ENCODE data around the gene POLQ.
"Not testable (repeated sequence)": the region's sequence is repeated elsewhere in the genome, so short reads cannot be mapped to it uniquely, and the experiment has no call there.

POLQ gene

DNA sequence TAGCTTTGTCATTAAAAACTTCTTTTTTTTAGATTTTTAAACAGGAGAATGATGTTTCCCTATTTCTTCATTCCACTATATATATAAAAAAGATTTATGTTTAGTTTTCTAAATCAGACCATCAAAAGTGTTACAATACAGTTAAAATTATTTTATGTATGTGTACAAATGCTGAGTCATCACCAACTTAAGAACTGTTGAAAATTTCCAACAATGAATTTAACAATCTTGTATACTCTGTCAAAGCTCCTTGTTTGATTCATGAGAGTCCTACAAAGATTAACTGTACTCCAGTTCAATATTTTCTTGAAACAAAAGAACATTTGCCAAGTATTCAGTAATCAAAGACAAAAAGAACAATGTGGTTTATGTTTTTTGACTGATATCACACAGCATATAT, 82.0 kb downstream of the POLQ start:
- DNase-seq (ENCODE audit: low spot score): no peak
- in situ Hi-C loops (cut with MboI; ENCODE audit: low pct_unique_long_range_greater_than_20kb, low sequenced_read_pairs, unreplicated experiment): no loop called here
- TF ChIP-seq, protein P1, sequence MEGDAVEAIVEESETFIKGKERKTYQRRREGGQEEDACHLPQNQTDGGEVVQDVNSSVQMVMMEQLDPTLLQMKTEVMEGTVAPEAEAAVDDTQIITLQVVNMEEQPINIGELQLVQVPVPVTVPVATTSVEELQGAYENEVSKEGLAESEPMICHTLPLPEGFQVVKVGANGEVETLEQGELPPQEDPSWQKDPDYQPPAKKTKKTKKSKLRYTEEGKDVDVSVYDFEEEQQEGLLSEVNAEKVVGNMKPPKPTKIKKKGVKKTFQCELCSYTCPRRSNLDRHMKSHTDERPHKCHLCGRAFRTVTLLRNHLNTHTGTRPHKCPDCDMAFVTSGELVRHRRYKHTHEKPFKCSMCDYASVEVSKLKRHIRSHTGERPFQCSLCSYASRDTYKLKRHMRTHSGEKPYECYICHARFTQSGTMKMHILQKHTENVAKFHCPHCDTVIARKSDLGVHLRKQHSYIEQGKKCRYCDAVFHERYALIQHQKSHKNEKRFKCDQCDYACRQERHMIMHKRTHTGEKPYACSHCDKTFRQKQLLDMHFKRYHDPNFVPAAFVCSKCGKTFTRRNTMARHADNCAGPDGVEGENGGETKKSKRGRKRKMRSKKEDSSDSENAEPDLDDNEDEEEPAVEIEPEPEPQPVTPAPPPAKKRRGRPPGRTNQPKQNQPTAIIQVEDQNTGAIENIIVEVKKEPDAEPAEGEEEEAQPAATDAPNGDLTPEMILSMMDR (IDR thresholded peaks at IDR 0.05; ENCODE audit: extremely low read depth, insufficient read depth, missing control alignments): no peak

DNA sequence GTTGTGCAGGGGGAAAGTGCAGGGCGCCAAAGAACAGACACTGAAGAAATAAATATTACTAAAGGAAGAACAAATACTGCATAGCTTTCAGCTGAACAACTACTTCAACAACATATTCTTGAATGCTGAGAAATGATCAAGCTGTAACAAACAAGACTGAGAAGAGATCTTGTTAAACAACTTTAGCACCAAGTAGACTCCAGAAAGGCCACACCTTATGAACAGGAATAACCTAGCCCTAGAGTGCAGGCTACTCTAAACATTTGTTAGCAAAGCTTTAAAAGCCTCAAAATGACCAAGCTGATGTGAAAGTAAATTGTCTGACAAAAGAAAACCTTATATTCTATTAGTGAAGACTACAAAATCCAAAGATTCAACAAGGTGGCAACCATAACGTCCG, 83.2 kb downstream of the POLQ start:
- DNase-seq (ENCODE audit: low spot score): no peak
- in situ Hi-C loops (cut with MboI; ENCODE audit: low pct_unique_long_range_greater_than_20kb, low sequenced_read_pairs, unreplicated experiment): no loop called here
- TF ChIP-seq, protein P1 (IDR thresholded peaks at IDR 0.05; ENCODE audit: extremely low read depth, insufficient read depth, missing control alignments): no peak

DNA sequence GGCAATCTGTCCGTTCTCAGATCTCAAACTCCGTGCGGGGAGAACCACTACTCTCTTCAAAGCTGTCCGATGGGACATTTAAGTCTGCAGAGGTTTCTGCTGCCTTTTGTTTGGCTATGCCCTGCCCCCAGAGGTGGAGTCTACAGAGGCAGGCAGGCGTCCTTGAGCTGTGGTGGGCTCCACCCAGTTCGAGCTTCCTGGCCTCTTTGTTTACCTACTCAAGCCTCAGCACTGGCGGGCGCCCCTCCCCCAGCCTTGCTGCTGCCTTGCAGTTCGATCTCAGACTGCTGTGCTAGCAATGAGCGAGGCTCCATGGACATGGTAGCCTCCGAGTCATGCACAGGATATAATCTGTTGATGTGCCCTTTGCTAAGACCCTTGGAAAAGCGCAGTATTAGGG, 94.0 kb downstream of the POLQ start:
- DNase-seq (ENCODE audit: low spot score); in situ Hi-C loops (cut with MboI; ENCODE audit: low pct_unique_long_range_greater_than_20kb, low sequenced_read_pairs, unreplicated experiment): not testable (repeated sequence)

DNA sequence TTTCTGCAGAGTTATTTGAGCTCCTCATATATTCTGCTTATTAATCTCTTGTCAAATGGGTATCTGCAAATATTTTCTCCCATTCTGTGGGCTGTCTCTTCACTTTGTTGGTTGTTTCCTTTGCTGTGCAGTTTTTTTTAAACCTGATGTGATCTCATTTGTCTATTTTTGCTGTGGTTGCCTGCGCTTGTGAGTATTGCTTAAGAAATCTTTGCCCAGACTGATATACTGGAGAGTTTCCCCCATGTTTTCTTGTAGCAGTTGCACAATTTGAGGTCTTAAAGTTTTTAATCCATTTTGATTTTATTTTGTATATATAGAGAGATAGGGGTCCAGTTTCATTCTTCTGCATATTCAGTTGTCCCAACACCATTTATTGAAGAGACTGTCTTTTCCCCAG, 102.3 kb downstream of the POLQ start:
- no peak for DNase-seq (ENCODE audit: low spot score)
- in situ Hi-C loops (cut with MboI; ENCODE audit: low pct_unique_long_range_greater_than_20kb, low sequenced_read_pairs, unreplicated experiment): no loop called here
- TF ChIP-seq, protein P1 (IDR thresholded peaks at IDR 0.05; ENCODE audit: extremely low read depth, insufficient read depth, missing control alignments): no peak

DNA sequence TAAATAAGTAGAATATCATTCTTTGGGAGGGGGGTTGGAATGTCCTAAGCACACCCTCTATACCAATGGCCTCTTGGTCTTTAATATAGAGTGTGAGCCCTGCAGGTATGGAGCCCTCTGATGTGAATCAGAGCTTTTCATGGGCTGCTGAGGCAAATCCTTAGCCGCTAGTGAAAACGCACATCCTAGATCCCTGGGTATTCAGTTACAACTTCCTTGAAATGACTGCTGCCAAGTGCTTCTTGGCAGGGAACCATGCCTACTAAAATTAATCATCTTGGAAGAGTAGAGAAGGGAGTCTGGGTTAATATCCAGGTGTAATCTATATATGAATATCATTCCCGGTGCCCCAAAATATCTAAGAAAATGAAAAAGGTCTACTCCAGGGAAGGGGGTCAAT, 109.1 kb downstream of the POLQ start:
- DNase-seq (ENCODE audit: low spot score): no peak
- TF ChIP-seq, protein P1 (IDR thresholded peaks at IDR 0.05; ENCODE audit: extremely low read depth, insufficient read depth, missing control alignments): no peak
- in situ Hi-C loops (cut with MboI; ENCODE audit: low pct_unique_long_range_greater_than_20kb, low sequenced_read_pairs, unreplicated experiment): no loop called here

DNA sequence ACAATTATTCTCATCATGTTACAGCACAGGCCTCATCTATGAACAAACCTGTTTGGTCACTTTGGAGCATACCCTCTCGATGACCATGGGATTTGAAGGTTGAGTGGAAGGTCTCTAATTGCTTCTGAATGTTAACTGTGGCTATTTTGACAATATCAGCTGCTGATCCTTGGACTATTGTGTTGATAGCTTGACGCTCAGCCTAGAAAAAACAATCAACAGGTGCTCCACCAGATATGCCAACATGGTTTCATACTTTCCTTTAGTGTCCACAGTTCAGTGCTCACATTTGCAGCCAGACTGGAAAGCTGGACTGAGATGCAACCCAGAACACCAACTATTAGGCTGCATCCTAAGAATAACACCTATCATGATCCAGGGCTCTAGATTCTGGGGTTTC, 109.7 kb downstream of the POLQ start:
- DNase-seq (ENCODE audit: low spot score): no peak
- in situ Hi-C loops (cut with MboI; ENCODE audit: low pct_unique_long_range_greater_than_20kb, low sequenced_read_pairs, unreplicated experiment): no loop called here
- TF ChIP-seq, protein P1 (IDR thresholded peaks at IDR 0.05; ENCODE audit: extremely low read depth, insufficient read depth, missing control alignments): no peak

DNA sequence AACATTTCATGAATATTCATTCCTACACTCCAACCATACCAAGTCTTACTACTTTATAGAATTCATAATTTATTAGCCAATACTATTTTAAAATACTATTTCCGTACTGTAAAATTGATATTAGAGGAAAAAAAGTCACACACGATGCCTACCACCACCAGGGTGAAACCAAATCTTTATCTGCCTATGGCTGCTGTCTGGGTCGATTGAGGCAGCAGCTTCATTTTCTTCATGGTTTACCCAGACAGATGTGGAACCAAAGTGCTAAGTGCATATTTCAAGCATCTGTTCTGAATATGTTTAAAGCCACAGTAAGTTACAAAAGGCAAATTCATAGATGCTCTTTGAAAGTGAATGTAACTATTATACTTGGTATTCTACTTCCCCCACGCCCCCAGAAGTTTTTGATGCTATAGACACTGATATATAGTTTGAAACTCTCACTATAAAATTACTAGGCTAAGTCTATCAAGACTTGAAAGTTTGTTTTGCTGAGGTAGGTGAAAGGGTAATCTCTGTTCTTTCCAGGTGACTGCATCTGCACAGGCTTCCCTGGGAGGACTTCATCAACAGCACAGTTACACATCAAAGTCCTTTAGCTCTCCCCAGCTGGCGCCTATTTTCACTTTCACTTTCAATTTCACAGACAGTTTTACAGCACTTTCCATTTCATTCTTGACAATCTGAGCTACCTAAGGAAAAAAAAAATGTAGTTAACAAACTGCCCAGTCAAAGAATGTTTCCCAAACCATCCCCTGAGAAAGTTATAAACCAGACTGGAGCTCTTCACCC, 113.9 kb downstream of the POLQ start:
- in situ Hi-C loops (cut with MboI; ENCODE audit: low pct_unique_long_range_greater_than_20kb, low sequenced_read_pairs, unreplicated experiment): no loop called here
- TF ChIP-seq, protein P1 (IDR thresholded peaks at IDR 0.05; ENCODE audit: extremely low read depth, insufficient read depth, missing control alignments): no peak
- peak; percentile 60 for DNase-seq (ENCODE audit: low spot score)
